ENCODE results near the gene BTBD2. TPM values are rescaled to one million over a fixed set of nuclear protein-coding genes. Genes with fewer than 3 reads are reported as not detected.

Gene BTBD2
- total RNA-seq, 3 donors from 2014 or later, result 52.0 to 67.2 (median 54.4) TPM

DNA sequence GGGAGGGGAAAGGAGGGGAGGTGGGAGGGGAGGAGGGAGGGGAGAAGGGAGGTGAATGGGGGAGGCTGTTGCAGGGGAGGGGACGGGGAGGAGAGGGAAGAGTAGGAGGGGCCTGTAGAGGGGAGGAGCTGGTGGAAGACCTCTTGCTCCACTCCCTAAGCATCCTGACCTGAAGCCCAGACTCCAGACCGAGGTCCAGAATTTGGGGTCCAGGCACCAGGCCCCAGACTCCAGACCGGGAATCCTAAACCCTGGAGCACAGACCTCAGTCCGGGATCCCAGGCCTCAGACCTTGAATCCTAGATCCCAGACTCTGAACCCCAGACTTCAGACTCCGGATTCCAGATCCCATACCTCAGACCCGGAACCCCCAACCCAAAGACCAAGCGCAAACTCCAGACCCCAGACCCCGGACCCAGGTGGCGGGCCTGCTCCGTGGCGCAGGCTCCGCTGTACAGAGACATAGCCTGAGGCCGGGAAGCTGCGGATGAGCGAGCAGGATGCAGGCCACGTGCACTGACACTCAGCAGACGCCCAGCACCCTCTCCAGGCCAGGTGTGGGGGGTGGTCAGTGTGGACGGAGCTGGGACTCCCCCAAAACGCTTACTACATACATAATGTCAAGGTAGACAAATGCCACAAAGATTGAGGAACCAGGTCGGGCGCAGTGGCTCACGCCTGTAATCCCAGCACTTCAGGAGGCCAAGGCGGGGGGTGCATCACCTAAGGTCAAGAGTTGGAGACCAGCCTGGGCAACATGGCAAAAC, 710 bp upstream of the BTBD2 start:
- no peak for TF ChIP-seq POLR2AphosphoS5 (IDR thresholded peaks at IDR 0.05)
- TF ChIP-seq POLR2A (IDR thresholded peaks at IDR 0.05), result no peak
- TF ChIP-seq, protein P1, sequence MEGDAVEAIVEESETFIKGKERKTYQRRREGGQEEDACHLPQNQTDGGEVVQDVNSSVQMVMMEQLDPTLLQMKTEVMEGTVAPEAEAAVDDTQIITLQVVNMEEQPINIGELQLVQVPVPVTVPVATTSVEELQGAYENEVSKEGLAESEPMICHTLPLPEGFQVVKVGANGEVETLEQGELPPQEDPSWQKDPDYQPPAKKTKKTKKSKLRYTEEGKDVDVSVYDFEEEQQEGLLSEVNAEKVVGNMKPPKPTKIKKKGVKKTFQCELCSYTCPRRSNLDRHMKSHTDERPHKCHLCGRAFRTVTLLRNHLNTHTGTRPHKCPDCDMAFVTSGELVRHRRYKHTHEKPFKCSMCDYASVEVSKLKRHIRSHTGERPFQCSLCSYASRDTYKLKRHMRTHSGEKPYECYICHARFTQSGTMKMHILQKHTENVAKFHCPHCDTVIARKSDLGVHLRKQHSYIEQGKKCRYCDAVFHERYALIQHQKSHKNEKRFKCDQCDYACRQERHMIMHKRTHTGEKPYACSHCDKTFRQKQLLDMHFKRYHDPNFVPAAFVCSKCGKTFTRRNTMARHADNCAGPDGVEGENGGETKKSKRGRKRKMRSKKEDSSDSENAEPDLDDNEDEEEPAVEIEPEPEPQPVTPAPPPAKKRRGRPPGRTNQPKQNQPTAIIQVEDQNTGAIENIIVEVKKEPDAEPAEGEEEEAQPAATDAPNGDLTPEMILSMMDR (IDR thresholded peaks at IDR 0.05), result no peak
- Histone ChIP-seq H3K36me3 (no peaks in the 10 kb centered on the region), H3K4me1 (peaks cover 0 to 6% of the 10 kb centered on the region in 2 donors), H3K27me3 (no peaks in the 10 kb centered on the region), H3K9me3 (no peaks in the 10 kb centered on the region), H3K4me3 (peak overlapping the region in 2 of 3 donors; percentile 72 to 91), H3K27ac (peak overlapping the region; percentile 74 to 78)
- intact Hi-C loops (cut with DNase I; ENCODE audit: low total_unique reads), result loop anchor here (5.0 kb wide), 1 partner anchor 51 kb away; no protein-coding TSS in a partner anchor
- DNase-seq (ENCODE audit: low spot score in 2 of 2), result peak; percentile 78 to 80

DNA sequence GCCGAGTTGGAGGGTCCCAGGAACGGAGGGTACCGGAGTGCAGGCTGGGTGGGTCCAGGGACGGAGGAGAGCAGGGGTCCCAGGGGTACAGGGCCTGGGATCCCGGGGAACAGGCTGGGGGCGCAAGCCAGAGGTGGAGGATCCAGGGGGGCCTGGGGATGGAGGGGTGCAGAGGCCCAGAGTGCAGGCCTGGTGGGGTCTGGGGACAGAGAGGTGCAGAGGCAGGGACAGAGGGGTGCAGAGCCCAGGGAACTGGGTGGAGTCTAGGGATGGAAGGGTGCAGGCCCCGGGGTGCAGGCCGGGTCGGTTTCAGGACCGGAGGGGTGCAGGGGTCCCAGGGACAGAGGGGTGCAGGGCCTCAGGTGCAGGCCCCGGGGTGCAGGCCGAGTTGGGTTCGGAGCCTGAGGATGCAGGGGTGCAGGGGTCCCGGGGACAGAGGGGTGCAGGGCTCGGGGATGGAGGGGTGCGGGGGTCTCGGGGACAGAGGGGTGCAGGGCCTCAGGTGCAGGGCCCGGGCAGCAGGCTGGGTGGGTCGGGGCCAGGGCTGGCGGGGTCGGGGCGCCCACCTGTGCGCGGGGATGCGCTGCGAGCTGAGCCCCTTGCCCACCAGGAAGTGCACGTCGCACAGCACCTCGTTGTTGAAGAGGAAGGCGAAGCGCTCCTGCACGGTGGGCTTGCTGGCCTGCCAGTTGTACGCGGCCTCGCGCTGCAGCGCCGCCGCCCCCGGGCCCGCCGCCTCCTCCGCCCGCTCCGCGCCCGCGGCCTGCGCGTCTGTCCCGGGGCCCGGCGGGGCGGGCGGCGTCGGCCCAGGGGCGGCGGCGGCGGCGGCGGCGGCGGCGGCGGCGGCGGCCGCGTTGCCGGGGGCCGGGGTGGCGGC, 545 bp downstream of the BTBD2 start:
- H3K27ac ChIP-seq, result peak overlapping the region in 1 of 2 donors; percentile 82
- no peaks in the 10 kb centered on the region for H3K9me3 ChIP-seq
- H3K36me3 ChIP-seq, result no peaks in the 10 kb centered on the region
- H3K27me3 ChIP-seq, result no peaks in the 10 kb centered on the region
- intact Hi-C loops (cut with DNase I; ENCODE audit: low total_unique reads), result loop anchor here (5.0 kb wide), 1 partner anchor 52 kb away; no protein-coding TSS in a partner anchor
- TF ChIP-seq, protein P1 (IDR thresholded peaks at IDR 0.05), result no peak
- peak overlapping the region; percentile 65 to 91 (median 72) for H3K4me3 ChIP-seq
- H3K4me1 ChIP-seq, result peaks cover 0 to 6% of the 10 kb centered on the region in 2 donors
- DNase-seq (ENCODE audit: low spot score in 2 of 2), result no peak

DNA sequence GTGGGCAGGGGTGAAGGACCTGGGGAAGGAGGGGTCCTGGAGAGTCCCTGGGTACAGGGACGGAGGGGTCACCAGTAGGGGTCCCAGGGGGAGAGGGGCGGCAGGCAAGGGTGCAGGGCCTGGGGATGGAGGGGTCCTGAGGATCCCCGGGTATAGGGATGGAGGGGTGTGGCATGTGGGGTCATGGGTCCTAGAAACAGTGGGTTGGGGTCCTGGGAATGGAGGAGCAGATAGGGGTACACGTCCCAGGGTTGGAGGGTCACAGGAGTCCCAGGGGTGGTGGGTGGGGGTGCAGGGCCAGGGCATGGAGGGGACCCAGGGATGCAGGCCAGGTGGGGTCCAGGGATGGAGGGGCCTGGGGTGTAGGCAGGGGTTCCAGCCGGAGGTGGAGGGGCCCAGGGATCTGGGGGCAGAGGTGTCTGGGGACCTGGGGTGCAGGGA, 1.4 kb downstream of the BTBD2 start:
- no peak for TF ChIP-seq POLR2A (IDR thresholded peaks at IDR 0.05)
- TF ChIP-seq, protein P1 (IDR thresholded peaks at IDR 0.05), result no peak
- TF ChIP-seq POLR2AphosphoS5 (IDR thresholded peaks at IDR 0.05), result no peak
- DNase-seq (ENCODE audit: low spot score in 2 of 2), result no peak
- intact Hi-C loops (cut with DNase I; ENCODE audit: low total_unique reads), result no loop called here
- Histone ChIP-seq H3K36me3 (no peaks in the 10 kb centered on the region), H3K27ac (no peak overlapping the region), H3K4me3 (peak overlapping the region; percentile 65 to 91 (median 72)), H3K4me1 (peaks cover 0 to 6% of the 10 kb centered on the region in 2 donors), H3K27me3 (no peaks in the 10 kb centered on the region), H3K9me3 (no peaks in the 10 kb centered on the region)

DNA sequence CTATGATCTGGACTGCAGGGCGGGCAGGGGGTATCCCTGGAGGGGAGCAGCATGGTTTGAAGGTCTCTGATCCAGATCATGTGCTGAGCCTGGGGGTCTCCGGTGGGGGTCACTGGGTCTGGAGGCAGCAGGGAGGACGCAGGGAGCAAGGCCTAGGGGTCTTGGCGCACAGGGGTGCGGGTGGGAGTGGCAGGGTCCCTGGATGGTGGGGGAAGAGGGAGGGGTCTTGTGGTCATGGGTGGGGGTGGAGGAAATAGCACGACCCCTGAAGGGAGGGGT, 1.9 kb downstream of the BTBD2 start:
- Histone ChIP-seq H3K27me3 (no peaks in the 10 kb centered on the region), H3K4me1 (peaks cover 0 to 6% of the 10 kb centered on the region in 2 donors), H3K36me3 (no peaks in the 10 kb centered on the region), H3K4me3 (no peak overlapping the region), H3K27ac (peak overlapping the region in 1 of 2 donors; percentile 12), H3K9me3 (no peaks in the 10 kb centered on the region)
- TF ChIP-seq POLR2AphosphoS5 (IDR thresholded peaks at IDR 0.05) (no peak), POLR2A (IDR thresholded peaks at IDR 0.05) (no peak)
- TF ChIP-seq, protein P1 (IDR thresholded peaks at IDR 0.05), result no peak
- no peak for DNase-seq (ENCODE audit: low spot score in 2 of 2)
- intact Hi-C loops (cut with DNase I; ENCODE audit: low total_unique reads), result no loop called here
